HEK293 (cell line): ENCODE measurements around the gene JAGN1.

Experiments used
- CTCF ChIA-PET: fragments of 350-600 bp; formaldehyde crosslinking; extraction: SDS; loops from one replicate; lab custom pipeline; 2021; ENCODE audit warnings: antibody characterized with exemption; lab: Yijun Ruan, JAX
- POLR2A ChIA-PET: fragments of 300-600 bp; formaldehyde crosslinking; extraction: SDS; loops from one replicate; lab custom pipeline; 2020; ENCODE audit warnings: antibody characterized with exemption, inconsistent platforms; lab: Yijun Ruan, JAX
- H3K27ac ChIP-seq: fragments of 200-500 bp; sonication (Bioruptor generic); 2 replicates; pipeline ENCODE4 v1.5.1; 2014; ENCODE audit warnings: low read depth, low read length, control low read depth, inconsistent platforms; ENCODE audit errors: extremely low read depth
- H3K36me3 ChIP-seq, 2 experiments: fragments of 200-500 bp in 1 of 2; sonication (Bioruptor generic) in 1 of 2; 1 replicate in 1 of 2; 2 replicates in 1 of 2; pipeline ENCODE4 v1.5.1; 2014 to 2017; ENCODE audit warnings: inconsistent platforms in 2 of 2, low read length in 2 of 2; ENCODE audit not compliant: control insufficient read depth in 2 of 2, insufficient read depth in 1 of 2
- H3K4me1 ChIP-seq: fragments of 200-500 bp; sonication (Bioruptor generic); 2 replicates; pipeline ENCODE4 v1.5.1; 2014; ENCODE audit warnings: mild to moderate bottlenecking, low read length, inconsistent platforms; ENCODE audit not compliant: control insufficient read depth, insufficient read depth
- H3K4me3 ChIP-seq: 2 replicates; pipeline ENCODE4 v1.5.1; 2011; ENCODE audit warnings: low read depth, mild to moderate bottlenecking, control low read depth, low read length, moderate library complexity
- H3K9me3 ChIP-seq: fragments of 200-500 bp; sonication (Bioruptor generic); 2 replicates; pipeline ENCODE4 v1.5.1; 2014; ENCODE audit warnings: low read depth, low read length, inconsistent platforms; ENCODE audit not compliant: control insufficient read depth, insufficient read depth
- AEBP2 ChIP-seq: fragments of 450-650 bp; formaldehyde crosslinking; IDR thresholded peaks from 2 replicates; pipeline ENCODE4 v1.5.1; 2016; ENCODE audit warnings: missing biosample characterization, missing genetic modification characterization, borderline replicate concordance
- EGR2 ChIP-seq: fragments of 450-650 bp; formaldehyde crosslinking; IDR thresholded peaks from 2 replicates; pipeline ENCODE4 v1.5.1; 2016; ENCODE audit warnings: low read depth, missing biosample characterization, missing genetic modification characterization
- FEZF1 ChIP-seq: fragments of 450-650 bp; formaldehyde crosslinking; IDR thresholded peaks from 2 replicates; pipeline ENCODE4 v1.5.1; 2016; ENCODE audit warnings: missing biosample characterization, missing genetic modification characterization
- GFI1B ChIP-seq: fragments of 450-650 bp; formaldehyde crosslinking; IDR thresholded peaks from 2 replicates; pipeline ENCODE4 v1.5.1; 2016; ENCODE audit warnings: missing biosample characterization, missing genetic modification characterization
- OSR2 ChIP-seq: fragments of 450-650 bp; formaldehyde crosslinking; IDR thresholded peaks from 2 replicates; pipeline ENCODE4 v1.5.1; 2016; ENCODE audit warnings: missing biosample characterization, missing genetic modification characterization
- PBX3 ChIP-seq: sonication (generic); formaldehyde crosslinking; IDR thresholded peaks from 2 replicates; pipeline ENCODE4 v1.8.1; 2022; ENCODE audit warnings: mild to moderate bottlenecking, moderate library complexity, missing genetic modification reagents
- PRDM1 ChIP-seq: fragments of 450-650 bp; formaldehyde crosslinking; IDR thresholded peaks from 2 replicates; pipeline ENCODE4; 2016; ENCODE audit warnings: missing biosample characterization, missing genetic modification characterization
- SETDB1 ChIP-seq: IDR thresholded peaks from one replicate; pipeline ENCODE4 v1.6.1; 2017; ENCODE audit warnings: mild to moderate bottlenecking, low read length, moderate library complexity, mixed read lengths; ENCODE audit not compliant: insufficient read length
- YY2 ChIP-seq: fragments of 450-650 bp; formaldehyde crosslinking; IDR thresholded peaks from 2 replicates; pipeline ENCODE4 v1.5.1; 2016; ENCODE audit warnings: missing biosample characterization, missing genetic modification characterization
- ZBTB17 ChIP-seq: fragments of 450-650 bp; formaldehyde crosslinking; IDR thresholded peaks from 2 replicates; pipeline ENCODE4 v1.5.1; 2016; ENCODE audit warnings: missing biosample characterization, missing genetic modification characterization
- ZBTB48 ChIP-seq: fragments of 450-650 bp; formaldehyde crosslinking; IDR thresholded peaks from 2 replicates; pipeline ENCODE4 v1.5.1; 2016; ENCODE audit warnings: missing biosample characterization, missing genetic modification characterization
- ZEB2 ChIP-seq: fragments of 450-650 bp; formaldehyde crosslinking; IDR thresholded peaks from 2 replicates; pipeline ENCODE4 v1.5.1; 2016; ENCODE audit warnings: missing biosample characterization, missing genetic modification characterization
- ZFP37 ChIP-seq: fragments of 450-650 bp; formaldehyde crosslinking; IDR thresholded peaks from 2 replicates; pipeline ENCODE4 v1.5.1; 2016; ENCODE audit warnings: missing biosample characterization, missing genetic modification characterization
- ZNF114 ChIP-seq: fragments of 450-650 bp; formaldehyde crosslinking; IDR thresholded peaks from 2 replicates; pipeline ENCODE4 v1.5.0; 2017; ENCODE audit warnings: missing biosample characterization, missing genetic modification characterization
- ZNF146 ChIP-seq: fragments of 450-650 bp; formaldehyde crosslinking; IDR thresholded peaks from 2 replicates; pipeline ENCODE4 v1.5.1; 2016; ENCODE audit warnings: missing biosample characterization, missing genetic modification characterization
- ZNF18 ChIP-seq: fragments of 450-650 bp; formaldehyde crosslinking; IDR thresholded peaks from 2 replicates; pipeline ENCODE4 v1.5.1; 2016; ENCODE audit warnings: missing biosample characterization, missing genetic modification characterization
- ZNF184 ChIP-seq: fragments of 450-650 bp; IDR thresholded peaks from 2 replicates; pipeline ENCODE4 v1.5.1; 2018; ENCODE audit warnings: missing biosample characterization, mild to moderate bottlenecking, missing genetic modification characterization
- ZNF202 ChIP-seq: fragments of 450-650 bp; formaldehyde crosslinking; IDR thresholded peaks from 2 replicates; pipeline ENCODE4 v1.5.1; 2016; ENCODE audit warnings: missing biosample characterization, missing genetic modification characterization, borderline replicate concordance
- ZNF221 ChIP-seq: fragments of 450-650 bp; formaldehyde crosslinking; IDR thresholded peaks from 2 replicates; pipeline ENCODE4 v1.5.1; 2017; ENCODE audit warnings: missing biosample characterization, missing genetic modification characterization, borderline replicate concordance
- ZNF274 ChIP-seq, 2 experiments: fragments of 200-500 bp in 1 of 2; fragments of 450-650 bp in 1 of 2; sonication (Bioruptor generic) in 1 of 2; formaldehyde crosslinking in 1 of 2; IDR thresholded peaks; 2 replicates each; pipeline versions ENCODE4 v1.5.1 to v1.6.1; 2014 to 2016; ENCODE audit warnings: borderline replicate concordance in 1 of 2, inconsistent platforms in 1 of 2, low read length in 1 of 2, missing biosample characterization in 1 of 2, missing genetic modification characterization in 1 of 2
- ZNF394 ChIP-seq: fragments of 450-650 bp; formaldehyde crosslinking; IDR thresholded peaks from 2 replicates; pipeline ENCODE4 v1.5.1; 2016; ENCODE audit warnings: missing biosample characterization, missing genetic modification characterization, mild to moderate bottlenecking, moderate library complexity, borderline replicate concordance
- ZNF473 ChIP-seq: fragments of 450-650 bp; formaldehyde crosslinking; IDR thresholded peaks from 2 replicates; pipeline ENCODE4 v1.5.1; 2017; ENCODE audit warnings: missing biosample characterization, missing genetic modification characterization
- ZNF501 ChIP-seq: fragments of 450-650 bp; formaldehyde crosslinking; IDR thresholded peaks from 2 replicates; pipeline ENCODE4 v1.5.1; 2016; ENCODE audit warnings: missing biosample characterization, missing genetic modification characterization
- ZNF510 ChIP-seq: fragments of 450-650 bp; formaldehyde crosslinking; IDR thresholded peaks from 2 replicates; pipeline ENCODE4 v1.5.1; 2018; ENCODE audit warnings: mild to moderate bottlenecking, missing genetic modification characterization, missing biosample characterization; ENCODE audit not compliant: insufficient replicate concordance
- ZNF513 ChIP-seq: fragments of 450-650 bp; IDR thresholded peaks from 2 replicates; pipeline ENCODE4 v1.5.1; 2018; ENCODE audit warnings: missing biosample characterization, missing genetic modification characterization
- ZNF548 ChIP-seq: fragments of 450-650 bp; formaldehyde crosslinking; IDR thresholded peaks from 2 replicates; pipeline ENCODE4 v1.5.1; 2016; ENCODE audit warnings: missing biosample characterization, missing genetic modification characterization
- ZNF571 ChIP-seq: fragments of 450-650 bp; formaldehyde crosslinking; IDR thresholded peaks from 2 replicates; pipeline ENCODE4 v1.5.0; 2017; ENCODE audit warnings: missing biosample characterization, missing genetic modification characterization
- ZNF677 ChIP-seq: fragments of 450-650 bp; IDR thresholded peaks from 2 replicates; pipeline ENCODE4 v1.5.0; 2018; ENCODE audit warnings: missing biosample characterization, mild to moderate bottlenecking, missing genetic modification characterization, moderate library complexity
- ZNF704 ChIP-seq: fragments of 450-650 bp; formaldehyde crosslinking; IDR thresholded peaks from 2 replicates; pipeline ENCODE4 v1.5.1; 2016; ENCODE audit warnings: missing biosample characterization, missing genetic modification characterization
- ZSCAN30 ChIP-seq: fragments of 450-650 bp; IDR thresholded peaks from 2 replicates; pipeline ENCODE4 v1.5.1; 2018; ENCODE audit warnings: missing biosample characterization, mild to moderate bottlenecking, missing genetic modification characterization, moderate library complexity

Gene JAGN1

GRCh38 chr3:9890249-9891071 lies at the start of gene JAGN1:
Gene JAGN1 (plus strand): TSS chr3:9890610. CDS start chr3:9890723, 113 bp downstream.
- H3K4me3 ChIP-seq: peak within 1 kb of the TSS; percentile 73
- POLR2A ChIA-PET: interaction anchor here (0.6 to 3.0 kb wide), 10 partner anchors 8 to 141 kb away, joined by 3 to 24 read pairs (median 4); partner anchors contain the start of genes CRELD1, IL17RC, IL17RE and OGG1
- CTCF ChIA-PET: interaction anchor here (2.1 kb wide), 1 partner anchor 42 kb away, joined by 7 read pairs; no protein-coding TSS in a partner anchor
- H3K27ac ChIP-seq: peak within 1 kb of the TSS; percentile 53; the same call in 1 of the 2 replicates
- no peaks in the 10 kb centered on the region for H3K4me1 ChIP-seq
- peaks cover 5 to 21% of the 10 kb centered on the region in 2 experiments for H3K36me3 ChIP-seq
- H3K9me3 ChIP-seq: no peaks in the 10 kb centered on the region
- TF ChIP-seq FEZF1 (tag by site-specific recombination): 0 out of 2 replicates have a peak, but pooled peaks have one; percentile 14
- TF ChIP-seq ZSCAN30 (tag by site-specific recombination): 0 out of 2 replicates have a peak, but pooled peaks have one; percentile 25
- TF ChIP-seq PRDM1: peak; percentile 55; the same call in 1 of the 2 replicates
- peak; percentile 79; the same call in 1 of the 2 replicates for TF ChIP-seq ZEB2 (tag by site-specific recombination)
- TF ChIP-seq ZNF513 (tag by site-specific recombination): no peak
- no peak for TF ChIP-seq ZNF704
- TF ChIP-seq ZBTB48 (tag by site-specific recombination): peak; percentile 81
- TF ChIP-seq ZNF202: no peak
- no peak for TF ChIP-seq ZNF114
- TF ChIP-seq ZNF510: no peak
- peak; percentile 90 for TF ChIP-seq ZNF501 (tag by site-specific recombination)
- peak; percentile 39; the same call in 1 of the 2 replicates for TF ChIP-seq GFI1B (tag by site-specific recombination)
- peak; percentile 54; the same call in 1 of the 2 replicates for TF ChIP-seq AEBP2 (tag by site-specific recombination)
- no peak for TF ChIP-seq ZNF473 (tag by site-specific recombination)
- TF ChIP-seq ZNF18: no peak
- TF ChIP-seq ZNF548 (tag by site-specific recombination): 0 out of 2 replicates have a peak, but pooled peaks have one; percentile 13
- no peak for TF ChIP-seq ZNF677 (tag by site-specific recombination)
- no peak for TF ChIP-seq ZNF274 (IDR thresholded peaks at IDR 0.05; ENCODE audit: low read length)
- TF ChIP-seq ZNF274 (tag by site-specific recombination; IDR thresholded peaks at IDR 0.05; ENCODE audit: borderline replicate concordance): no peak
- no peak for TF ChIP-seq ZNF571 (tag by site-specific recombination)
- TF ChIP-seq ZNF184: no peak
- no peak for TF ChIP-seq SETDB1
- peak; percentile 57; the same call in 1 of the 2 replicates for TF ChIP-seq ZBTB17 (tag by site-specific recombination)
- no peak for TF ChIP-seq ZNF221 (tag by site-specific recombination)
- TF ChIP-seq ZNF394 (tag by site-specific recombination): peak; percentile 66; the same call in 1 of the 2 replicates
- peak; percentile 76 for TF ChIP-seq YY2 (tag by site-specific recombination)
- TF ChIP-seq EGR2 (tag by site-specific recombination): peak; percentile 82
- peak; percentile 21; the same call in 1 of the 2 replicates for TF ChIP-seq OSR2 (tag by site-specific recombination)
- TF ChIP-seq ZNF146 (tag by site-specific recombination): 0 out of 2 replicates have a peak, but pooled peaks have one; percentile 36
- TF ChIP-seq PBX3 (CRISPR knock-in tag): no peak; the same call in 1 of the 2 replicates
- TF ChIP-seq ZFP37 (tag by site-specific recombination): peak; percentile 93
